ENCODE results near the gene TMCO6. TPM values are rescaled to one million over a fixed set of nuclear protein-coding genes. Genes with fewer than 3 reads are reported as not detected.

Gene TMCO6
- total and polyA plus RNA-seq, 9 of the 15 experiments (the other 6 are each of a cell fraction or from before 2014, with no cell fraction given) = 3.4 to 46.4 (median 16.7) TPM

- no peak for TF ChIP-seq ZC3H11A (IDR thresholded peaks at IDR 0.05; ENCODE audit: low read depth, low read length)
- TF ChIP-seq MNT (conservative IDR thresholded peaks at IDR 0.05) = peak; percentile 80 to 91
- peak; percentile 35 for TF ChIP-seq MXI1 (IDR thresholded peaks at IDR 0.05; ENCODE audit: low read depth, low read length)
- 0 out of 2 replicates have a peak, but pooled peaks have one; percentile 24 for TF ChIP-seq FOXK1 (CRISPR knock-in tag; IDR thresholded peaks at IDR 0.05; ENCODE audit: borderline replicate concordance)
- peak; percentile 3; the same call in 1 of the 2 replicates for TF ChIP-seq JUN (IDR thresholded peaks at IDR 0.05; ENCODE audit: borderline replicate concordance, low read depth, low read length)
- TF ChIP-seq JUN (CRISPR knock-in tag; IDR thresholded peaks at IDR 0.05; ENCODE audit: borderline replicate concordance) = no peak
- TF ChIP-seq MYBL2 (IDR thresholded peaks at IDR 0.05; ENCODE audit: low read depth) = no peak
- TF ChIP-seq MYBL2 (CRISPR knock-in tag; IDR thresholded peaks at IDR 0.05; ENCODE audit: borderline replicate concordance) = no peak
- no peak for TF ChIP-seq ZNF175 (CRISPR knock-in tag; IDR thresholded peaks at IDR 0.05; ENCODE audit: low read depth)
- peak; percentile 62 for TF ChIP-seq GMEB1 (CRISPR knock-in tag; IDR thresholded peaks at IDR 0.05)
- peak; percentile 78; the same call in 1 of the 2 replicates for TF ChIP-seq ELF4 (CRISPR knock-in tag; IDR thresholded peaks at IDR 0.05)
- TF ChIP-seq SAFB (IDR thresholded peaks at IDR 0.05; ENCODE audit: borderline replicate concordance, low read depth, low read length) = no peak
- TF ChIP-seq NR2C2 (CRISPR knock-in tag; IDR thresholded peaks at IDR 0.05) = peak; percentile 67
- peak; percentile 83 for TF ChIP-seq NR2C2 (tag; IDR thresholded peaks at IDR 0.05)
- peak; percentile 28; the same call in 1 of the 2 replicates for TF ChIP-seq STAT5A (IDR thresholded peaks at IDR 0.05; ENCODE audit: borderline replicate concordance, low read length)
Observed at GRCh38 chr5:140664359-140665119, 25.3 kb downstream of the TMCO6 start, which contains the start of gene WDR55 (continued).

All from K562 (cell line).